ENCODE data around the gene CIAO2B. TPM values are rescaled to one million over a fixed set of nuclear protein-coding genes. Genes with fewer than 3 reads are reported as not detected.

The CIAO2B gene
- total and polyA plus RNA-seq, 2 donors (not counting 3 experiments of a cell fraction or from before 2014, with no cell fraction given), result 78.7 to 314 TPM

GRCh38 chr16:66906916-66907836 lies 27.0 kb downstream of the CIAO2B start:
- no peak for FAIRE-seq
- Histone ChIP-seq H2AFZ (ENCODE audit: low read depth, low read length) (no peak overlapping the region), H3K27me3 (ENCODE audit: control insufficient read depth in 2 of 2, insufficient read depth in 2 of 2, low read length in 2 of 2) (no peaks in the 10 kb centered on the region), H4K20me1 (replicated peaks; ENCODE audit: control insufficient read depth, extremely low read depth, insufficient read depth, low read length) (no peaks in the 10 kb centered on the region), H3K27ac (ENCODE audit: insufficient read depth, low read depth, low read length) (no peak overlapping the region), H3K9me1 (replicated peaks; ENCODE audit: control insufficient read depth, extremely low read depth, insufficient read depth, low read length) (no peaks in the 10 kb centered on the region), H3K36me3 (ENCODE audit: control insufficient read depth in 2 of 2, extremely low read depth in 1 of 2, insufficient read depth in 2 of 2, low read length in 2 of 2) (no peaks in the 10 kb centered on the region), H3K9ac (replicated peaks; ENCODE audit: extremely low read depth, insufficient read depth, low read length) (no peak overlapping the region), H3K4me3 (replicated peaks in 1 of 3; ENCODE audit: insufficient read depth in 1 of 3, low read depth in 1 of 3, low read length in 3 of 3) (no peak overlapping the region), H3K79me2 (ENCODE audit: control insufficient read depth, insufficient read depth, low read length) (no peaks in the 10 kb centered on the region), H3K4me1 (ENCODE audit: control insufficient read depth, extremely low read depth, insufficient read depth, low read length) (no peaks in the 10 kb centered on the region), H3K9me3 (replicated peaks; ENCODE audit: control insufficient read depth, insufficient read depth, low read length) (no peaks in the 10 kb centered on the region), H3K4me2 (ENCODE audit: insufficient read depth, low read length) (no peak overlapping the region)
- DNase-seq (ENCODE audit: low read depth, low spot score), result no peak
- TF ChIP-seq POLR2AphosphoS5 (IDR thresholded peaks at IDR 0.05; ENCODE audit: insufficient read depth, low read depth, low read length) (no peak), MAX (IDR thresholded peaks at IDR 0.05; ENCODE audit: insufficient read depth, insufficient read length) (no peak), JUN (IDR thresholded peaks at IDR 0.05; ENCODE audit: borderline replicate concordance, insufficient read depth, insufficient read length, low read depth) (no peak), POLR2A (IDR thresholded peaks at IDR 0.05; ENCODE audit: low read depth, low read length) (no peak), EZH2 (IDR thresholded peaks at IDR 0.05; ENCODE audit: borderline replicate concordance, low read depth, low read length, severe bottlenecking) (no peak), GATA2 (IDR thresholded peaks at IDR 0.05; ENCODE audit: insufficient read depth, insufficient read length, low read depth, low read length) (no peak), FOS (IDR thresholded peaks at IDR 0.05; ENCODE audit: borderline replicate concordance, insufficient read depth, low read length) (no peak), MYC (IDR thresholded peaks at IDR 0.05; ENCODE audit: low read depth, low read length) (no peak)
- ChIA-PET CTCF (interaction anchor here (0.9 to 1.7 kb wide), 6 partner anchors 10 to 248 kb away, joined by 3 to 7 read pairs (median 3); partner anchors contain the start of gene CDH16), POLR2A (no interaction called here)
- no TSS peak for BruUV-seq (replicated peaks)
- dilution Hi-C loops (cut with MboI; ENCODE audit: extremely low pct_ligation_motif_present, low sequenced_read_pairs) (no loop called here), intact Hi-C loops (cut with micrococcal nuclease) (no loop called here)
